Thoracic aorta (tissue), 2 donors: ENCODE data around the gene CCDC136. TPM values are rescaled to one million over a fixed set of nuclear protein-coding genes. Genes with fewer than 3 reads are reported as not detected.
A peak's percentile ranks its signal among the peaks of the same experiment; 100 is the strongest.

Source experiments
- ATAC-seq: fragments of 150-250 bp; one replicate; pipeline ENCODE4 v1.8.0; 2017; ENCODE audit warnings: low read depth; ENCODE audit not compliant: insufficient number of reproducible peaks, low FRiP score
- DNase-seq: peaks from one replicate; pipeline ENCODE4 v3.0.0-alpha.2; 2020; ENCODE audit warnings: low spot score
- H3K27ac ChIP-seq, 2 donors: fragments of 200-600 bp; sonication (generic); 1 replicate in 1 of 2; 2 replicates in 1 of 2; pipeline ENCODE4 v1.5.1; 2016; ENCODE audit warnings: mild to moderate bottlenecking in 2 of 2, moderate library complexity in 2 of 2
- H3K27me3 ChIP-seq: fragments of 200-600 bp; sonication (generic); replicated peaks from 2 replicates; pipeline ENCODE4 v1.6.0; 2016; ENCODE audit warnings: mild to moderate bottlenecking; ENCODE audit not compliant: insufficient read depth
- H3K36me3 ChIP-seq: fragments of 200-600 bp; sonication (generic); one replicate; pipeline ENCODE4 v1.5.1; 2016
- H3K4me1 ChIP-seq, 2 donors: fragments of 200-600 bp; sonication (generic); 1 replicate in 1 of 2; 2 replicates in 1 of 2; pipeline versions ENCODE4 v1.5.1 to v1.6.0; 2016; ENCODE audit warnings: low read depth in 2 of 2, mild to moderate bottlenecking in 1 of 2; ENCODE audit not compliant: control insufficient read depth in 1 of 2
- H3K4me3 ChIP-seq: fragments of 200-600 bp; sonication (generic); 2 replicates; pipeline ENCODE4 v1.5.1; 2016; ENCODE audit warnings: mild to moderate bottlenecking
- H3K9me3 ChIP-seq: fragments of 200-600 bp; sonication (generic); 2 replicates; pipeline ENCODE4 v1.5.1; 2016
- total RNA-seq, 2 donors: library from RNA; depleted of rRNA; stranded (reverse); fragments of >200 nt; gene quantifications; one replicate each; pipeline versions ENCODE4 v1.1.0 to v1.2.3, GENCODE V29; 2016
- TF ChIP-seq, protein P1 (sequence below): fragments of 200-600 bp; sonication (generic); IDR thresholded peaks from one replicate; pipeline ENCODE4 v1.5.1; 2019; ENCODE audit warnings: antibody characterized with exemption

Gene CCDC136
- total RNA-seq, 2 donors from 2014 or later = 29.3 to 34.7 TPM

DNA sequence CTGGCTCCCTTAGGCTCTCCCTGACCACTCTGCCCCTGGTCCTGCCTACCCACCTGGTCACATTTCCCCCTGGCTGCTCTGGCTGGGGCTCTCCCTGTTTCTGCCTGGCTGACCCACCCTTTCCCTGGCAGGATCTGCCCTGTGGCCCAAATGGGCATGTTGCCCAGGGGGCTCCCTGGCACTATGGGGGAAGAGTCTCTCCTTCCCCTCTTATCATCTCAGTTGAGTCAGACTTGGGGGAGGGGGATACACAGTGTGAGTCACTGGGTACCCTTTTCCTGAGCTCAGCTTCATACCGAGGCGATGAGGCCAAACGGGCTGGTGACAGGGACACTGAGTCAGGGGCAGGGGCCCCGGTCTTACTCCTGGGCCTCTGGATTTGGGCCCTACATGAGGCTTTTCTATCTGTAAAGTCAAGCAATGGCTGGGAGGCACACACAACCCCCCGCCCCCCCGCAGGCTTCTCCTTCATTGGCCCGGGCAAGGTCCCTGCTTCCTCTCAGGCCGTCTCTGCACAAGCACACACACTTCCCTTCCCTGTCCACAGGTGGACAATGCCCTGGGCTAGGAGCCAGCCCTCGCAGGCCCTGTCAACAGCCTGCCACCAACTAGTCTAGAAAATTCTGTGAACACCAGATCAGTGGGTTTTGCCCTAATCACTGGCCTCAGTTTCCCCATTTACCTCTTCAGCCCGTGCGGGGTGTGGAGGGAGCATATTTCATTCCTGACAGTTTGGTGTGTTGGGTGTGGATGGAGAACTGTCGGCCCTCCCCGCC lies 37.8 kb downstream of the CCDC136 start:
- H3K27me3 ChIP-seq = no peaks in the 10 kb centered on the region
- peak overlapping the region; percentile 71 for H3K4me3 ChIP-seq
- H3K36me3 ChIP-seq = no peaks in the 10 kb centered on the region
- peak overlapping the region; percentile 59 to 97 for H3K27ac ChIP-seq
- no peaks in the 10 kb centered on the region for H3K9me3 ChIP-seq
- ATAC-seq = no peak
- TF ChIP-seq, protein P1, sequence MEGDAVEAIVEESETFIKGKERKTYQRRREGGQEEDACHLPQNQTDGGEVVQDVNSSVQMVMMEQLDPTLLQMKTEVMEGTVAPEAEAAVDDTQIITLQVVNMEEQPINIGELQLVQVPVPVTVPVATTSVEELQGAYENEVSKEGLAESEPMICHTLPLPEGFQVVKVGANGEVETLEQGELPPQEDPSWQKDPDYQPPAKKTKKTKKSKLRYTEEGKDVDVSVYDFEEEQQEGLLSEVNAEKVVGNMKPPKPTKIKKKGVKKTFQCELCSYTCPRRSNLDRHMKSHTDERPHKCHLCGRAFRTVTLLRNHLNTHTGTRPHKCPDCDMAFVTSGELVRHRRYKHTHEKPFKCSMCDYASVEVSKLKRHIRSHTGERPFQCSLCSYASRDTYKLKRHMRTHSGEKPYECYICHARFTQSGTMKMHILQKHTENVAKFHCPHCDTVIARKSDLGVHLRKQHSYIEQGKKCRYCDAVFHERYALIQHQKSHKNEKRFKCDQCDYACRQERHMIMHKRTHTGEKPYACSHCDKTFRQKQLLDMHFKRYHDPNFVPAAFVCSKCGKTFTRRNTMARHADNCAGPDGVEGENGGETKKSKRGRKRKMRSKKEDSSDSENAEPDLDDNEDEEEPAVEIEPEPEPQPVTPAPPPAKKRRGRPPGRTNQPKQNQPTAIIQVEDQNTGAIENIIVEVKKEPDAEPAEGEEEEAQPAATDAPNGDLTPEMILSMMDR = no peak
- no peak for DNase-seq
- peaks cover 25 to 52% of the 10 kb centered on the region in 2 donors for H3K4me1 ChIP-seq

DNA sequence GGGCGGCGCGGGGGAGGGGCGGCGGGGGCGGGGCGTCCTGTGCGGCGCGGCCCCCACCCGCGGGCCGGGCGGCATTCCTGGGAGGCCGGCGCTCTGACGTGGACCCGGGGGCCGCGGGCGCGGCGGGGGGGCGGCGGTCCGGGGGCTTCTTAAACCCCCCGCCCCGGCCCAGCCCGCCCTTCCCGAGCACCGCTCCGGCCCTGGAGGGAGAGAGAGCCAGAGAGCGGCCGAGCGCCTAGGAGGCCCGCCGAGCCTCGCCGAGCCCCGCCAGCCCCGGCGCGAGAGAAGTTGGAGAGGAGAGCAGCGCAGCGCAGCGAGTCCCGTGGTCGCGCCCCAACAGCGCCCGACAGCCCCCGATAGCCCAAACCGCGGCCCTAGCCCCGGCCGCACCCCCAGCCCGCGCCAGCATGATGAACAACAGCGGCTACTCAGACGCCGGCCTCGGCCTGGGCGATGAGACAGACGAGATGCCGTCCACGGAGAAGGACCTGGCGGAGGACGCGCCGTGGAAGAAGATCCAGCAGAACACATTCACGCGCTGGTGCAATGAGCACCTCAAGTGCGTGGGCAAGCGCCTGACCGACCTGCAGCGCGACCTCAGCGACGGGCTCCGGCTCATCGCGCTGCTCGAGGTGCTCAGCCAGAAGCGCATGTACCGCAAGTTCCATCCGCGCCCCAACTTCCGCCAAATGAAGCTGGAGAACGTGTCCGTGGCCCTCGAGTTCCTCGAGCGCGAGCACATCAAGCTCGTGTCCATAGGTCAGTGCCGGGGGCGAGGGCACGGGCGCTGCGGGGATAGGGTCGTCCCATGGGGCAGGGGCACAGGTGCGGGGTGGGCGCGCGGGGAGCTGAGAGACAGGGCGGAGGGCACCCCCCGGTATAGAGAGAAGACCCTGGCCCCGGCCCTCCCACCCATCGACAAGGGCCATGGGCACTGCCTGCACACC lies 38.7 kb downstream of the CCDC136 start, which contains the start of gene FLNC:
Gene FLNC, plus strand, starts transcription at position 176 of the 947 bp plus-strand sequence. Its CDS starts 232 bp downstream, at position 408.
- Histone ChIP-seq H3K27me3 (no peaks in the 10 kb centered on the region), H3K4me1 (peaks cover 27 to 54% of the 10 kb centered on the region in 2 donors), H3K36me3 (no peaks in the 10 kb centered on the region), H3K4me3 (peak within 1 kb of the TSS; percentile 71), H3K27ac (peak within 1 kb of the TSS; percentile 91 to 97), H3K9me3 (no peaks in the 10 kb centered on the region)
- DNase-seq (no peak), ATAC-seq (peak; percentile 4)
- TF ChIP-seq, protein P1 = no peak

DNA sequence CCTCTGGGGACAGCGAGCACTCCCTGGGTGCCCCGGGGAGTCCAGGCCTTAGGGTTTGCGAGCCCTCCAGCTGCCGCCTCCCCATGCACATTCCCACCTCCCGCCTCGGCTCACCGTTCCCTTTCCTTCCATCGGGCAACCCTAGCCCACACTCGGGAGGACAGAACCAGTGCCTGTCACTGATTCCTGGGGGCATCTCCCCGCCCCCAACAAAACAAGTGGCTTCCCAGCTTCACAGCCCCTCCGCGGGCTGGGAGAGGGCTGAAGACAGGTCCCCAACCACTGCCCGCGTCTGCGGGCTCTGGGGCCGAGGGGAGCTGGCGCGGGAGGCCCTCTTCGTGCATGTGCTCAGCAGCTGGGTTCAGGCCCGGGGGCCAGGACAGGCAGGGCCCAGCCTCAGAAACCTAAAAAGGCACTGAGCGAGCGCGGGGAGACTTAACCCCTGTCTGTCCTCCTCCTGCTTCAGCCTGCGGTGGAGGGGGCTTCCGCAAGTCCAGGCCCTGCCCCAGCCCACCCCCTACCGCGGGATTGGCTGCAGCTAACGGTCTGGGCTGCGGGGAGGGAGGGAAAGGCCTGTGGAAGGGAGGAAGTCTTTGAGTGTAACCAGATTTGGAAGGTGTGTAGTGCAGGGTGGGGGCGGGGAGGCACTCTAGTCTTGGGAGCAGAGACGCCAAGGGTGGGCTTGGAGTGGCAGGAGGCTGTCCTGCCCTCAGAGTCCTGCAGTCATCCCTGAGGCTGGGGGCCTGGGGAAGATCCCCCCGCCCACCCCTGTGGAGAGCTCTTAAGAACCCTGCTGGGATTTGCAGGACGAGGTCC lies 39.6 kb downstream of the CCDC136 start:
- no peaks in the 10 kb centered on the region for H3K36me3 ChIP-seq
- TF ChIP-seq, protein P1 = no peak
- peak overlapping the region; percentile 91 to 97 for H3K27ac ChIP-seq
- no peak for DNase-seq
- H3K4me3 ChIP-seq = peak overlapping the region; percentile 71
- H3K27me3 ChIP-seq = no peaks in the 10 kb centered on the region
- H3K9me3 ChIP-seq = no peaks in the 10 kb centered on the region
- ATAC-seq = no peak
- peaks cover 33 to 63% of the 10 kb centered on the region in 2 donors for H3K4me1 ChIP-seq

DNA sequence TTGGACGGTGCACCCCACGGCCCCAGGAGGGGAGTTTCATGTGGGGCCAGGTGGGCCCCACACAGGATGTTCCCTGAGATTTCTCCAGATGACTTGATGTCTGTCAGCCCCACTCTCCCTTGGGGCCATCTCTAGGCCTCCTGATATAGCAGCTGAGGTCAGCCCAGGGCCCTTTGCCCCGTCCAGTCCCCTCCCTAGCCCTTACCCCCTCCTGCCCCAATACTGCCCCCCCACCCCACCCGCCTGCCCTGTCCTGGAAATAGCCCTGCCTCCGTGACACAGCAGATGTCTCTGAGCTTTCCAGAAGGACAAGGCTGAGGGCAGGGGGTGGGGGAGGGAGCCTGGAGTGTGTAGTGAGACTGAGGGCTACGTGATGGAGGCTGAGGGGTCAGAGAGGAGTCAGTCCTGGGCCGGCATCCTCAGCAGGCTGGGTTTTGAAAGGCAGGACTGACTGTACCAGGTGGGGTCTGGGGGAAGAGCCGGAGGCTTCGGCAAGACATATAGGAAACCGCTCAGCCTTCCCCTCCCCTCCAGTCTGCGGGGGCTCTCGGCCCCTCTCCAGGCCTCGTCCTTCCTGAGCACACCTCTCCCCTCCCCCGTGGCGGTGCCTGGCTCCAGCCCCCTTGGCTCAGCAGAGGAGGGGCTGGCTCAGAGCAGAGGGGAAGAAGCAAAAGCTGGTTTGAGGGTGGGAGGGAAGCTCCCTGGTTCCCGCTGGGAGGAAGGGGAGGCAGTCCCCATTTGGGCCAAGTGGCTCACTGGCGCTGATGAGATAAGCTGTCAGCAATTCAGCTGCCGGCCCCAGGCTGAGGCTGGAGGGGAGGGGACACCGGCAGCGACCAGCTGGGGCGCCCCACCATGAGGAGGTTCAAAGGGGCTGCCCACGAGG lies 40.5 kb downstream of the CCDC136 start:
- DNase-seq = no peak
- no peak for ATAC-seq

More for the DNA sequence above, 40.5 kb downstream of the CCDC136 start:
- TF ChIP-seq, protein P1 = no peak
- no peaks in the 10 kb centered on the region for H3K27me3 ChIP-seq
- H3K27ac ChIP-seq = peak overlapping the region; percentile 91 to 97
- peaks cover under 1% of the 10 kb centered on the region for H3K36me3 ChIP-seq
- H3K4me1 ChIP-seq = peaks cover 33 to 66% of the 10 kb centered on the region in 2 donors
- H3K4me3 ChIP-seq = peak overlapping the region; percentile 71
- H3K9me3 ChIP-seq = no peaks in the 10 kb centered on the region
